IMR-90 (cell line): ENCODE data around the gene TEF. TPM values are rescaled to one million over a fixed set of nuclear protein-coding genes. Genes with fewer than 3 reads are reported as not detected.

Experiments used
- ATAC-seq: fragments of 200-7000 bp; cut with Tn5 transposase; 2 replicates; pipeline ENCODE4 v1.9.1; 2020; ENCODE audit warnings: low read depth, mild to moderate bottlenecking, moderate library complexity
- BruUV-seq: library from RNA; stranded (reverse); fragments of 400-500 nt; replicated peaks from 2 replicates; lab custom pipeline; 2021; lab: Mats Ljungman, UMichigan
- CTCF ChIA-PET: fragments of 300-600 bp; formaldehyde crosslinking; extraction: SDS; loops from one replicate; lab custom pipeline; 2021; ENCODE audit warnings: antibody characterized with exemption; lab: Yijun Ruan, JAX
- POLR2A ChIA-PET: fragments of 300-600 bp; sonication (Branson Sonifier 250); formaldehyde crosslinking; loops from one replicate; lab custom pipeline; 2022; ENCODE audit warnings: antibody characterized with exemption; ENCODE audit not compliant: unreplicated experiment; lab: Charles Lee
- DNase-seq: peaks from one replicate; pipeline ENCODE4 v3.0.0; 2013
- H2AFZ ChIP-seq: replicated peaks from 2 replicates; pipeline ENCODE3; 2013; ENCODE audit warnings: low read length, mild to moderate bottlenecking; ENCODE audit not compliant: poor library complexity
- H2AK5ac ChIP-seq: 2 replicates; pipeline ENCODE4 v1.6.1; 2013; ENCODE audit warnings: low read depth, low read length, inconsistent platforms
- H2AK9ac ChIP-seq: replicated peaks from 2 replicates; pipeline ENCODE3; 2013; ENCODE audit warnings: mild to moderate bottlenecking, low read depth, low read length, moderate library complexity; ENCODE audit not compliant: poor library complexity
- H2BK120ac ChIP-seq: 2 replicates; pipeline ENCODE4 v1.6.1; 2013; ENCODE audit warnings: low read depth, low read length, inconsistent platforms
- H2BK15ac ChIP-seq: 3 replicates; pipeline ENCODE4 v1.6.1; 2013; ENCODE audit warnings: low read depth, low read length, inconsistent platforms
- H2BK20ac ChIP-seq: 2 replicates; pipeline ENCODE4 v1.6.1; 2013; ENCODE audit warnings: low read depth, mild to moderate bottlenecking, inconsistent platforms, low read length, moderate library complexity
- H2BK5ac ChIP-seq: 2 replicates; pipeline ENCODE4 v1.6.1; 2013; ENCODE audit warnings: mild to moderate bottlenecking, low read depth, low read length, inconsistent platforms; ENCODE audit not compliant: poor library complexity, severe bottlenecking
- H3K14ac ChIP-seq: replicated peaks from 2 replicates; pipeline ENCODE4 v1.6.1; 2013; ENCODE audit warnings: low read depth, low read length, inconsistent platforms
- H3K18ac ChIP-seq: 2 replicates; pipeline ENCODE4 v1.6.1; 2013; ENCODE audit warnings: low read depth, low read length, control low read depth
- H3K23ac ChIP-seq: 2 replicates; pipeline ENCODE4 v1.6.1; 2013; ENCODE audit warnings: low read depth, low read length, inconsistent platforms
- H3K27ac ChIP-seq: 2 replicates; pipeline ENCODE4 v1.5.1; 2013; ENCODE audit warnings: mild to moderate bottlenecking, control low read depth, low read length; ENCODE audit not compliant: insufficient read depth
- H3K27me3 ChIP-seq: 2 replicates; pipeline ENCODE4 v1.6.1; 2013; ENCODE audit warnings: low read length; ENCODE audit not compliant: control insufficient read depth, insufficient read depth
- H3K36me3 ChIP-seq: 2 replicates; pipeline ENCODE4 v1.6.1; 2013; ENCODE audit warnings: low read length, mixed read lengths; ENCODE audit not compliant: control insufficient read depth, insufficient read depth
- H3K4ac ChIP-seq: 2 replicates; pipeline ENCODE4 v1.6.1; 2013; ENCODE audit warnings: low read depth, low read length, inconsistent platforms
- H3K4me1 ChIP-seq: 2 replicates; pipeline ENCODE4 v1.6.1; 2013; ENCODE audit warnings: low read length, mixed read lengths; ENCODE audit not compliant: control insufficient read depth, insufficient read depth
- H3K4me2 ChIP-seq: 2 replicates; pipeline ENCODE4 v1.6.1; 2013; ENCODE audit warnings: low read depth, mild to moderate bottlenecking, control low read depth, low read length, moderate library complexity
- H3K4me3 ChIP-seq: 2 replicates; pipeline ENCODE4 v1.5.1; 2013; ENCODE audit warnings: low read depth, mild to moderate bottlenecking, control low read depth, low read length, moderate library complexity; ENCODE audit not compliant: insufficient read depth
- H3K56ac ChIP-seq: 2 replicates; pipeline ENCODE4 v1.6.1; 2013; ENCODE audit warnings: low read length, inconsistent platforms; ENCODE audit not compliant: insufficient read depth; ENCODE audit errors: extremely low read depth
- H3K79me1 ChIP-seq, 2 experiments: 2 replicates each; pipeline ENCODE4 v1.6.1; 2013; ENCODE audit warnings: low read length in 2 of 2, inconsistent platforms in 1 of 2, low read depth in 1 of 2
- H3K9ac ChIP-seq: 2 replicates; pipeline ENCODE4 v1.6.1; 2013; ENCODE audit warnings: low read depth, low read length, control low read depth
- H3K9me1 ChIP-seq: 2 replicates; pipeline ENCODE4 v1.6.1; 2013; ENCODE audit warnings: low read length, inconsistent platforms; ENCODE audit not compliant: insufficient read depth
- H3K9me3 ChIP-seq: 2 replicates; pipeline ENCODE4 v1.6.1; 2013; ENCODE audit warnings: low read length; ENCODE audit not compliant: control insufficient read depth, insufficient read depth
- H4K20me1 ChIP-seq: 2 replicates; pipeline ENCODE4 v1.6.1; 2013; ENCODE audit warnings: low read length, inconsistent platforms; ENCODE audit not compliant: insufficient read depth
- H4K5ac ChIP-seq: 2 replicates; pipeline ENCODE4 v1.6.1; 2013; ENCODE audit warnings: mild to moderate bottlenecking, low read depth, low read length, control low read depth
- H4K8ac ChIP-seq, 2 experiments: 2 replicates each; pipeline ENCODE4 v1.6.1; 2013; ENCODE audit warnings: low read depth in 2 of 2, low read length in 2 of 2, control low read depth in 1 of 2, inconsistent platforms in 1 of 2
- H4K91ac ChIP-seq: 2 replicates; pipeline ENCODE4 v1.6.1; 2013; ENCODE audit warnings: low read depth, low read length, inconsistent platforms; ENCODE audit not compliant: insufficient read depth
- MXI1 ChIP-seq: IDR thresholded peaks from 2 replicates; pipeline ENCODE4 v1.6.1; 2012; ENCODE audit warnings: low read depth, mild to moderate bottlenecking, low read length, moderate library complexity, borderline replicate concordance
- NFE2L2 ChIP-seq: fragments of 150-350 bp; IDR thresholded peaks from 2 replicates; pipeline ENCODE4 v1.6.1; 2016; ENCODE audit warnings: low read depth, mild to moderate bottlenecking, low read length
- POLR2A ChIP-seq: IDR thresholded peaks from 2 replicates; pipeline ENCODE4 v1.6.1; 2012; ENCODE audit warnings: mild to moderate bottlenecking, low read depth, low read length
- WGBS, 2 experiments: methylation state at CpG; one replicate each; pipeline versions ENCODE4 v1.1.5 to v1.1.7; 2013; ENCODE audit warnings: missing lambda C conversion rate in 2 of 2; ENCODE audit not compliant: insufficient read length in 1 of 2; ENCODE audit errors: extremely low coverage in 2 of 2; 5-methylcytosine and 5-hydroxymethylcytosine counted together
- dilution Hi-C: fragments of 300-500 bp; cut with HindIII; formaldehyde crosslinking; loops from one replicate; pipeline ENCODE4 v1.14.3; 2018; ENCODE audit warnings: low sequenced_read_pairs; ENCODE audit not compliant: unreplicated experiment
- in situ Hi-C: fragments of 300-500 bp; cut with MboI; formaldehyde crosslinking; loops from 3 replicates; pipeline ENCODE4 v1.14.3; 2019; ENCODE audit warnings: low sequenced_read_pairs, inconsistent platforms, mixed read lengths
- intact Hi-C: fragments of 100-400 bp; cut with micrococcal nuclease; formaldehyde crosslinking; loops from 2 replicates; pipeline ENCODE4 v1.10.0; 2022
- polyA plus RNA-seq, 3 experiments: library from polyadenylated mRNA; depleted of rRNA; stranded (reverse); fragments of >200 nt; gene quantifications; 2 replicates each; pipeline ENCODE4 v1.2.3, GENCODE V29; 2012; ENCODE audit warnings: low replicate concordance in 1 of 3
- total RNA-seq: library from RNA; depleted of rRNA; stranded (reverse); fragments of >200 nt; gene quantifications from 2 replicates; pipeline ENCODE4 v1.2.3, GENCODE V29; 2012

TEF gene
- total and polyA plus RNA-seq, 2 of the 4 experiments (the other 2 are of a cell fraction): 5.6 to 11.6 TPM

DNA sequence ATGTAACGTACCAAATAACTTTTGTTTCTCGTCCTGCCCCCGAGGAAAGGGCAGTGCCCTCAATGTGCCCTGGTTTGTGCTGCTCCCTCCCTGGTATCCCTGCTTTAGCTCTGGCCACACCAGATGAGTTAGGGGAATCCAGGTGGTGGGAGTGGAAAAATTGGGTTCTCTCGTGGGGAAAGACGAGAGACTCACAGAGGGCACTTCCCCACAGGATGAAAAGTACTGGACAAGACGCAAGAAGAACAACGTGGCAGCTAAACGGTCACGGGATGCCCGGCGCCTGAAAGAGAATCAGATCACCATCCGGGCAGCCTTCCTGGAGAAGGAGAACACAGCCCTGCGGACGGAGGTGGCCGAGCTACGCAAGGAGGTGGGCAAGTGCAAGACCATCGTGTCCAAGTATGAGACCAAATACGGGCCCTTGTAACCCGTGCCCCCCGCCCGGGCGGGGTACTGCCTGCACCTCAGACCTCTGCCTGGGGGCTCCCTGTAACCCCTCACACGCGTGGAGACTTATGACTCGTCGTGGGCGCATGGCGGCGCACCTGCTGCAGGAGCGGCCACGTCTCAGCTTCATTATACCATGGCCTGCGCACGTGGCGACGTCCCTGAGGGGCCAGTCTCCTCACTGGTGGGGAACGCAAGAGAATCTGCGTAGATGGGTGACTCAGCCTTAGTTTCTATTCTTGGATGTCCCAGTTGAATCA, 13.9 kb downstream of the TEF start:
- Histone ChIP-seq H3K27ac (no peak overlapping the region), H4K20me1 (no peaks in the 10 kb centered on the region; the same call in 1 of the 2 replicates), H3K9me3 (no peaks in the 10 kb centered on the region), H4K8ac (no peak overlapping the region), H2AFZ (no peak overlapping the region), H4K5ac (no peak overlapping the region), H3K4me2 (no peak overlapping the region), H3K14ac (no peak overlapping the region), H3K79me1 (no peaks in the 10 kb centered on the region), H3K36me3 (peaks cover 42% of the 10 kb centered on the region), H2BK120ac (no peak overlapping the region), H3K4ac (no peak overlapping the region), H2AK9ac (no peak overlapping the region), H3K56ac (no peak overlapping the region), H3K4me3 (no peak overlapping the region), H3K4me1 (no peaks in the 10 kb centered on the region), H3K27me3 (no peaks in the 10 kb centered on the region), H2BK15ac (no peak overlapping the region), H2BK20ac (no peak overlapping the region), H3K18ac (no peak overlapping the region), H4K91ac (no peak overlapping the region), H3K9me1 (no peaks in the 10 kb centered on the region), H2BK5ac (no peak overlapping the region), H2AK5ac (no peak overlapping the region), H3K23ac (no peak overlapping the region), H3K9ac (no peak overlapping the region)
- CTCF ChIA-PET: no interaction called here
- in situ Hi-C loops: no loop called here
- TF ChIP-seq MXI1: no peak
- TF ChIP-seq NFE2L2: no peak
- TF ChIP-seq POLR2A: no peak
- intact Hi-C loops: no loop called here
- 93% methylated on average over 24 of the region's 37 CpGs; no CpG with 5 or more reads in 1 of the 2 experiments for WGBS, 2 experiments
- no peak for DNase-seq
- BruUV-seq: no TSS peak
- dilution Hi-C loops: no loop called here
- POLR2A ChIA-PET: no interaction called here
- no peak for ATAC-seq
